Neutrophil (primary cell): ENCODE results near the gene IRF2BP2.

Experiments used
- H3K27ac ChIP-seq: fragments of 200-600 bp; sonication (generic); 2 replicates; pipeline ENCODE4 v1.5.1; 2016; ENCODE audit warnings: mild to moderate bottlenecking, moderate library complexity
- H3K27me3 ChIP-seq: fragments of 200-600 bp; sonication (generic); 2 replicates; pipeline ENCODE4 v1.6.0; 2016; ENCODE audit warnings: mild to moderate bottlenecking
- H3K36me3 ChIP-seq: fragments of 200-600 bp; sonication (generic); 2 replicates; pipeline ENCODE4 v1.5.1; 2017
- H3K4me1 ChIP-seq, 2 experiments: fragments of 200-600 bp in 1 of 2; sonication (generic) in 1 of 2; 1 replicate in 1 of 2; 2 replicates in 1 of 2; pipeline versions ENCODE4 v1.5.1 to v1.6.1; 2013 to 2016; ENCODE audit warnings: low read depth in 1 of 2, low read length in 1 of 2, mild to moderate bottlenecking in 1 of 2, moderate library complexity in 1 of 2; ENCODE audit not compliant: control insufficient read depth in 1 of 2, insufficient read depth in 1 of 2
- H3K4me3 ChIP-seq, 2 experiments: fragments of 200-600 bp in 1 of 2; sonication (generic) in 1 of 2; 1 replicate in 1 of 2; 2 replicates in 1 of 2; pipeline ENCODE4 v1.5.1; 2013 to 2016; ENCODE audit warnings: low read depth in 1 of 2, low read length in 1 of 2, mild to moderate bottlenecking in 1 of 2, moderate library complexity in 1 of 2
- H3K9me3 ChIP-seq: fragments of 200-600 bp; sonication (generic); 2 replicates; pipeline ENCODE4 v1.5.1; 2016
- TF ChIP-seq, protein P1 (sequence below): fragments of 200-600 bp; sonication (generic); IDR thresholded peaks from 2 replicates; pipeline ENCODE4 v1.5.1; 2016; ENCODE audit warnings: antibody characterized with exemption

IRF2BP2 gene

DNA sequence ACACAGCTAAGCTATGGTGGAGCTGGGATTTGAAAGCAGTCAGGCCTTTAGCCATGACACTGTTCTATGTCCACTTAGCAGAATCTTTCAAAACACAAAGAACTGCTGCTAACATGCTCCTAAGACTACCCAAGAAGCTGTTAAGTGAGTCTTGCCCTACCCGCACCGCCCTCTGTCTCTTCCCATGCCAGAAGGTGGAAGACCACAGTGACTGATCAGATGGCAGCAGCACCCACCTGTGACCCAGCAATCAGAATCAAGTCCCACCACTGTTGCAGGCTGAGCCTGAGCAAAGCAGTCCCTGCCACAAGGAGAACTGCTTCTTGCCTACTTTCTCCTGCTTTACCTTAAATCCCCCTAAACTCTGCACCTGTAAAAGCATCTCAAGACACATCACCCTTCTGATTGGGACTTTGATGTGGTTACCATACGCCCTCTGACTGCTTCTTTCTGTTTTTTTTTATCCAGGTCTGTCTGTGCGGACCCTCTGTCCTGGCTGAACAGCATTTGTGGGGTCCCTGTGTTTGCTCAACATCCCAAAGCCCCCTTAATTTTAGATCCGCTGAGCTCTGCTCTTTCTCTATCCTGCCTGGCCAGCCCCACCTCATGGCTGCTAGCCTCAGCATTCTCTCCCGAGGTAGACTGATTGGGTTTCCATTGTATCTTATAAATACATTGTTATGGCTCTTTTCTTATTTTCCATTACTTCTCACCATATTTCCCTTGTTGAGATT is 16.0 kb downstream of the IRF2BP2 start:
- Histone ChIP-seq H3K27ac (no peak overlapping the region), H3K36me3 (no peaks in the 10 kb centered on the region), H3K27me3 (no peaks in the 10 kb centered on the region), H3K4me1 (peaks cover 10 to 12% of the 10 kb centered on the region in 2 experiments), H3K4me3 (no peak overlapping the region), H3K9me3 (no peaks in the 10 kb centered on the region)
- TF ChIP-seq, protein P1, sequence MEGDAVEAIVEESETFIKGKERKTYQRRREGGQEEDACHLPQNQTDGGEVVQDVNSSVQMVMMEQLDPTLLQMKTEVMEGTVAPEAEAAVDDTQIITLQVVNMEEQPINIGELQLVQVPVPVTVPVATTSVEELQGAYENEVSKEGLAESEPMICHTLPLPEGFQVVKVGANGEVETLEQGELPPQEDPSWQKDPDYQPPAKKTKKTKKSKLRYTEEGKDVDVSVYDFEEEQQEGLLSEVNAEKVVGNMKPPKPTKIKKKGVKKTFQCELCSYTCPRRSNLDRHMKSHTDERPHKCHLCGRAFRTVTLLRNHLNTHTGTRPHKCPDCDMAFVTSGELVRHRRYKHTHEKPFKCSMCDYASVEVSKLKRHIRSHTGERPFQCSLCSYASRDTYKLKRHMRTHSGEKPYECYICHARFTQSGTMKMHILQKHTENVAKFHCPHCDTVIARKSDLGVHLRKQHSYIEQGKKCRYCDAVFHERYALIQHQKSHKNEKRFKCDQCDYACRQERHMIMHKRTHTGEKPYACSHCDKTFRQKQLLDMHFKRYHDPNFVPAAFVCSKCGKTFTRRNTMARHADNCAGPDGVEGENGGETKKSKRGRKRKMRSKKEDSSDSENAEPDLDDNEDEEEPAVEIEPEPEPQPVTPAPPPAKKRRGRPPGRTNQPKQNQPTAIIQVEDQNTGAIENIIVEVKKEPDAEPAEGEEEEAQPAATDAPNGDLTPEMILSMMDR: no peak

DNA sequence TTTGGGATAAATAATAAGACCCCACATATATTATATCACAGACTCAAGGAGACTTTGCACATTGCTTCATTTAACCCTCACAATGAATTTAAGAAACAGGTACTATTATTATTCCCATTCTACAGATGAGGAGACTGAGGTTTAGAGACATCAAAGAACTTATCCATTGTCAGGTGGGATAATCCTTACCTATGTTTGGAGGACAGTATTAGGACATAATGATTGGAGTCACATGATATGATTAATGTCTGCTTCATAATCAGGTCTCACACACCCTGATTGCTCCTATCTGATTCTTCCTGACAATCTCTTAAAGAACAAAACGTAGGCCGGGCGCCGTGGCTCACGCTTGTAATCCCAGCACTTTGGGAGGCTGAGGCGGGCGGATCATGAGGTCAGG is 16.9 kb downstream of the IRF2BP2 start:
- H3K4me3 ChIP-seq: no peak overlapping the region
- H3K36me3 ChIP-seq: no peaks in the 10 kb centered on the region

DNA sequence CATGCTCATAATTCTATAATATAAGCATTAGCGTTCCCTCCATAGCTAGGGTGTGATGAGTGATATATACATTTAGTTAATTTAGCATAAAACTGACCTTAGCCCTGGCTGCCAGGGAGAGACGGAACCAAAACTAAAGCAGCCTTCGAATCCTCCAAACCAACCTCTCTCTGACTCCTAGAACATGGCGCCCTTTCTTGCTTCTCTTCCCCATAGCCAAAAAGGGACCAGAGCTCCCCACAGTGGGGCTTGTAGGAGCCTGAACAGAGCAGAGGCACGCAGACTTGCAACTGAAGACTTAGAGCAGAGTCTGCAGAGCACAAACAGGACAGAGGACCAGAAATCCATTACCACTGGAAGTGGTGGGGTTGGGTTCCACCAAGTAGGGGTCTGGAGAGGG is 17.7 kb downstream of the IRF2BP2 start:
- Histone ChIP-seq H3K36me3 (no peaks in the 10 kb centered on the region), H3K27ac (no peak overlapping the region), H3K4me1 (no peaks in the 10 kb centered on the region), H3K4me3 (no peak overlapping the region), H3K9me3 (no peaks in the 10 kb centered on the region), H3K27me3 (no peaks in the 10 kb centered on the region)
- TF ChIP-seq, protein P1: no peak

More for the DNA sequence above, 16.9 kb downstream of the IRF2BP2 start:
- no peaks in the 10 kb centered on the region for H3K27me3 ChIP-seq
- no peaks in the 10 kb centered on the region for H3K9me3 ChIP-seq
- H3K27ac ChIP-seq: no peak overlapping the region
- peaks cover 4% of the 10 kb centered on the region in 2 experiments for H3K4me1 ChIP-seq
- TF ChIP-seq, protein P1: no peak

DNA sequence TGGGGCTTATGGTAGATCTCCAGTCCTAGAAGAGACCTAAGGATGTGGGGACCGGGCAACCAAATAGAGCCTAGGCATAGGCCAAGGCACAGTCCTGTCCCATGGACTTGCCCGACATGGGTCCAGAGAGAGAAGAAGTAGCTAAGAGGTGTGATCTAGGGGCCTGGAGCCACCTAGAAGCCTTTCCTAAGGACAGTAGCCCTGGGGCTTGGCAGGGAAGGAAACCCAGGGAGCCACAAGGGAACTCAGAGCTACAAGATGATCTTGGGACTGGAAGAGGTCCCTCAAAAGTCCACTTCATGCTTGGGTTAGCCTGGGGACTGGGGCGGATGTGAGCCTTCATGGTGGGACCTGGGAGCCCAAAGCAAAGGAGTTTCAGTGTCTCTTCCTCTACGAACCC is 18.8 kb downstream of the IRF2BP2 start:
- Histone ChIP-seq H3K36me3 (no peaks in the 10 kb centered on the region), H3K4me3 (no peak overlapping the region), H3K27ac (no peak overlapping the region), H3K9me3 (no peaks in the 10 kb centered on the region), H3K27me3 (no peaks in the 10 kb centered on the region), H3K4me1 (no peaks in the 10 kb centered on the region)
- TF ChIP-seq, protein P1: no peak

DNA sequence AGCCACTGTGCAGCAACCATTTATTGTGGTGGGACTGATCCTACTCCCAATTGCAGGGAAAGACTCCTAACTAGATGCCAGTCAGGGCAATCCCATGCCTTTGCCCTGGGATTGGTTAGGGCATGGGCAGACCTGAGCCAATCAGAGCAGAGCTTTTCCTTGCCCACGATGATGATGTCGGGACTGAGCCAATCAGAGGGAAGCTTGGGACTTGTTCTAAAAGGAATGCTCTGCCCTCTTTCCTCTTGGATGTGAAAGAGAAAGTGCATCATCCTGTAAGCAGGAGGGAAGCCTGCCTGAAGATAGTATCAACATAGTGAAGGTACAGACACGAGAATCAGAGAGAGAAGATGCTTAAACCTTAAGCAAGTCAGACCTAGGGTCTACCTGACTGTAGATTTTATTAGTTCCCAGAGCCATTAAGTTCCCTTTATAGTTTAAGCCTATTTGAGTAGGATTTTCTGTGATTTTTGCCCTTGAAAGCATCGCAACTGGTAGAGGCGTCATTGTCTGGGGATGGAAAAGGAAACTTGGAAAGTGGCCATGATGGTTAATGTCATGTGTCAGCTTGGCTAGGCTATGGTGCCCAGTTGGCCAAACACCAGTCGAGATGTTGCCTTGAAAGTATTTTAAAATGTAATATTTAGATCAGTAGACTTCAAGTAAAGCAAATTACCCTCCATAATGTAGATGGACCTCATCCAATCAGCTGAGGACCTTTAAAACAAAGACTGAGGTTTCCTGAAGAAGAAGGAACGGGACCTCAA is 19.9 kb downstream of the IRF2BP2 start:
- Histone ChIP-seq H3K4me3 (no peak overlapping the region), H3K27ac (no peak overlapping the region)
- TF ChIP-seq, protein P1: no peak

More for the DNA sequence above, 19.9 kb downstream of the IRF2BP2 start:
- H3K9me3 ChIP-seq: no peaks in the 10 kb centered on the region
- H3K36me3 ChIP-seq: no peaks in the 10 kb centered on the region
- no peaks in the 10 kb centered on the region for H3K4me1 ChIP-seq
- no peaks in the 10 kb centered on the region for H3K27me3 ChIP-seq
